ENCODE data around the gene GPBAR1. TPM values are rescaled to one million over a fixed set of nuclear protein-coding genes. Genes with fewer than 3 reads are reported as not detected.

Gene GPBAR1
- total and polyA plus RNA-seq, 4 donors: 0.42 to 2.7 (median 1.8) TPM

- no peaks in the 10 kb centered on the region for H3K27me3 ChIP-seq (ENCODE audit: control insufficient read depth in 4 of 4, insufficient read depth in 4 of 4, low read length in 3 of 4)
- H3K9ac ChIP-seq (ENCODE audit: low read depth in 1 of 2, low read length in 2 of 2): no peak overlapping the region
- H3K27ac ChIP-seq (ENCODE audit: low read depth in 1 of 2, low read length in 2 of 2): no peak overlapping the region
- DNase-seq (ENCODE audit: low spot score): no peak
- no peak for TF ChIP-seq TAF1 (conservative IDR thresholded peaks at IDR 0.05)
- no peak for TF ChIP-seq JUND (IDR thresholded peaks at IDR 0.05)
- TF ChIP-seq SP1 (IDR thresholded peaks at IDR 0.05): no peak
- TF ChIP-seq, protein P1, sequence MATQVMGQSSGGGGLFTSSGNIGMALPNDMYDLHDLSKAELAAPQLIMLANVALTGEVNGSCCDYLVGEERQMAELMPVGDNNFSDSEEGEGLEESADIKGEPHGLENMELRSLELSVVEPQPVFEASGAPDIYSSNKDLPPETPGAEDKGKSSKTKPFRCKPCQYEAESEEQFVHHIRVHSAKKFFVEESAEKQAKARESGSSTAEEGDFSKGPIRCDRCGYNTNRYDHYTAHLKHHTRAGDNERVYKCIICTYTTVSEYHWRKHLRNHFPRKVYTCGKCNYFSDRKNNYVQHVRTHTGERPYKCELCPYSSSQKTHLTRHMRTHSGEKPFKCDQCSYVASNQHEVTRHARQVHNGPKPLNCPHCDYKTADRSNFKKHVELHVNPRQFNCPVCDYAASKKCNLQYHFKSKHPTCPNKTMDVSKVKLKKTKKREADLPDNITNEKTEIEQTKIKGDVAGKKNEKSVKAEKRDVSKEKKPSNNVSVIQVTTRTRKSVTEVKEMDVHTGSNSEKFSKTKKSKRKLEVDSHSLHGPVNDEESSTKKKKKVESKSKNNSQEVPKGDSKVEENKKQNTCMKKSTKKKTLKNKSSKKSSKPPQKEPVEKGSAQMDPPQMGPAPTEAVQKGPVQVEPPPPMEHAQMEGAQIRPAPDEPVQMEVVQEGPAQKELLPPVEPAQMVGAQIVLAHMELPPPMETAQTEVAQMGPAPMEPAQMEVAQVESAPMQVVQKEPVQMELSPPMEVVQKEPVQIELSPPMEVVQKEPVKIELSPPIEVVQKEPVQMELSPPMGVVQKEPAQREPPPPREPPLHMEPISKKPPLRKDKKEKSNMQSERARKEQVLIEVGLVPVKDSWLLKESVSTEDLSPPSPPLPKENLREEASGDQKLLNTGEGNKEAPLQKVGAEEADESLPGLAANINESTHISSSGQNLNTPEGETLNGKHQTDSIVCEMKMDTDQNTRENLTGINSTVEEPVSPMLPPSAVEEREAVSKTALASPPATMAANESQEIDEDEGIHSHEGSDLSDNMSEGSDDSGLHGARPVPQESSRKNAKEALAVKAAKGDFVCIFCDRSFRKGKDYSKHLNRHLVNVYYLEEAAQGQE (IDR thresholded peaks at IDR 0.05): no peak
- TF ChIP-seq FOXA1 (IDR thresholded peaks at IDR 0.05): no peak
- H3K9me3 ChIP-seq (ENCODE audit: control insufficient read depth in 4 of 4, low read length in 3 of 4): no peaks in the 10 kb centered on the region
- peaks cover 9 to 39% (median 28%) of the 10 kb centered on the region in 4 donors for H3K36me3 ChIP-seq (ENCODE audit: control insufficient read depth in 4 of 4, insufficient read depth in 3 of 4, low read depth in 1 of 4, low read length in 3 of 4)
- 47% methylated on average over 1 of the region's 1 CpG for WGBS
- H3K4me1 ChIP-seq (ENCODE audit: control insufficient read depth in 4 of 4, insufficient read depth in 4 of 4, low read length in 3 of 4): peaks cover 0 to 5% (median 1%) of the 10 kb centered on the region in 4 donors
- H3K4me3 ChIP-seq (ENCODE audit: low read depth in 1 of 3, low read length in 3 of 3): no peak overlapping the region
Observed at GRCh38 chr2:218230882-218231281, 29.9 kb upstream of the GPBAR1 start.

DNA sequence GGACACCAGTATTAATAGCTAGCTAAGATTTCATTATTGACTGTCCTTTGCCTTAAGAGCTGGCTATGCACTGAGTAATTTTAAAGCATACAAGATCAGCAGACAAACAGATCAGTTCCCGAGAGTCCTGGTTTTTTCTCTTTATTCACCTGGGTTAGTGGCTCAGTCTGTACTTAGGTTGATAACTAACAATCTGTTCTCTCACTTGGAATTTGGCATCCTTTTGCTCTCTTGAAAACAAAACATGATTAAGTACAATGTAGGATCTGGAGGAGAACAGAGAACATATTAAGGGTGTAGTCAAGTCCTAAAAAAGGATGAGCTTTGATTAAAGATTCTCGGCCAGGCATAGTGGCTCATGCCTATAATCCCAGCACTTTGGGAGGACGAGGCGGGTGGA is 27.3 kb upstream of the GPBAR1 start:
- Histone ChIP-seq H3K27me3 (ENCODE audit: control insufficient read depth in 4 of 4, insufficient read depth in 4 of 4, low read length in 3 of 4) (no peaks in the 10 kb centered on the region), H3K9me3 (ENCODE audit: control insufficient read depth in 4 of 4, low read length in 3 of 4) (no peaks in the 10 kb centered on the region), H3K9ac (ENCODE audit: low read depth in 1 of 2, low read length in 2 of 2) (no peak overlapping the region), H3K4me3 (ENCODE audit: low read depth in 1 of 3, low read length in 3 of 3) (no peak overlapping the region), H3K27ac (ENCODE audit: low read depth in 1 of 2, low read length in 2 of 2) (no peak overlapping the region), H3K4me1 (ENCODE audit: control insufficient read depth in 4 of 4, insufficient read depth in 4 of 4, low read length in 3 of 4) (peaks cover 0 to 5% (median 1%) of the 10 kb centered on the region in 4 donors), H3K36me3 (ENCODE audit: control insufficient read depth in 4 of 4, insufficient read depth in 3 of 4, low read depth in 1 of 4, low read length in 3 of 4) (peaks cover 9 to 42% (median 35%) of the 10 kb centered on the region in 4 donors)
- WGBS: 95% methylated on average over 4 of the region's 4 CpGs
- TF ChIP-seq TAF1 (conservative IDR thresholded peaks at IDR 0.05) (no peak), RAD21 (IDR thresholded peaks at IDR 0.05) (no peak), HNF4G (IDR thresholded peaks at IDR 0.05) (no peak), HNF4A (conservative IDR thresholded peaks at IDR 0.05) (no peak), NR2F2 (IDR thresholded peaks at IDR 0.05) (no peak), JUND (IDR thresholded peaks at IDR 0.05) (no peak), SP1 (IDR thresholded peaks at IDR 0.05) (no peak), FOXA1 (IDR thresholded peaks at IDR 0.05) (no peak), ATF3 (IDR thresholded peaks at IDR 0.05) (no peak), RXRA (IDR thresholded peaks at IDR 0.05) (no peak), GABPA (IDR thresholded peaks at IDR 0.05 in 1 of 2, conservative IDR thresholded peaks at IDR 0.05 in 1 of 2) (no peak), EGR1 (IDR thresholded peaks at IDR 0.05; ENCODE audit: low read depth in 2 of 2) (no peak), FOXA2 (IDR thresholded peaks at IDR 0.05) (no peak), ZBTB33 (IDR thresholded peaks at IDR 0.05) (no peak), YY1 (IDR thresholded peaks at IDR 0.05) (no peak)
- TF ChIP-seq, protein P2, sequence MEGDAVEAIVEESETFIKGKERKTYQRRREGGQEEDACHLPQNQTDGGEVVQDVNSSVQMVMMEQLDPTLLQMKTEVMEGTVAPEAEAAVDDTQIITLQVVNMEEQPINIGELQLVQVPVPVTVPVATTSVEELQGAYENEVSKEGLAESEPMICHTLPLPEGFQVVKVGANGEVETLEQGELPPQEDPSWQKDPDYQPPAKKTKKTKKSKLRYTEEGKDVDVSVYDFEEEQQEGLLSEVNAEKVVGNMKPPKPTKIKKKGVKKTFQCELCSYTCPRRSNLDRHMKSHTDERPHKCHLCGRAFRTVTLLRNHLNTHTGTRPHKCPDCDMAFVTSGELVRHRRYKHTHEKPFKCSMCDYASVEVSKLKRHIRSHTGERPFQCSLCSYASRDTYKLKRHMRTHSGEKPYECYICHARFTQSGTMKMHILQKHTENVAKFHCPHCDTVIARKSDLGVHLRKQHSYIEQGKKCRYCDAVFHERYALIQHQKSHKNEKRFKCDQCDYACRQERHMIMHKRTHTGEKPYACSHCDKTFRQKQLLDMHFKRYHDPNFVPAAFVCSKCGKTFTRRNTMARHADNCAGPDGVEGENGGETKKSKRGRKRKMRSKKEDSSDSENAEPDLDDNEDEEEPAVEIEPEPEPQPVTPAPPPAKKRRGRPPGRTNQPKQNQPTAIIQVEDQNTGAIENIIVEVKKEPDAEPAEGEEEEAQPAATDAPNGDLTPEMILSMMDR (IDR thresholded peaks at IDR 0.05; ENCODE audit: low read depth, low read length, missing input control): no peak
- TF ChIP-seq, protein P3, sequence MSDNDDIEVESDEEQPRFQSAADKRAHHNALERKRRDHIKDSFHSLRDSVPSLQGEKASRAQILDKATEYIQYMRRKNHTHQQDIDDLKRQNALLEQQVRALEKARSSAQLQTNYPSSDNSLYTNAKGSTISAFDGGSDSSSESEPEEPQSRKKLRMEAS (IDR thresholded peaks at IDR 0.05): no peak
- TF ChIP-seq, protein P1 (IDR thresholded peaks at IDR 0.05): no peak
- DNase-seq (ENCODE audit: low spot score): no peak

Data from liver (tissue), 9 donors.